D721Med (cell line): ENCODE data around the gene SLC39A11.
A peak's percentile ranks its signal among the peaks of the same experiment; 100 is the strongest.
"Not testable (repeated sequence)": the region's sequence is repeated elsewhere in the genome, so short reads cannot be mapped to it uniquely, and the experiment has no call there.

Experiments
- DNase-seq: peaks from one replicate; pipeline ENCODE4 v3.0.0; 2011; ENCODE audit warnings: low spot score; ENCODE audit not compliant: insufficient read length
- FAIRE-seq: peaks from 2 replicates; lab custom pipeline; 2011; peaks lifted over from hg19 to GRCh38; lab: Jason Lieb, UNC
- TF ChIP-seq, protein P1 (sequence below): IDR thresholded peaks from 2 replicates; pipeline ENCODE4 v1.5.1; 2012; ENCODE audit warnings: mild to moderate bottlenecking, control low read depth; ENCODE audit not compliant: insufficient read depth; ENCODE audit errors: missing control alignments

SLC39A11 gene

DNA sequence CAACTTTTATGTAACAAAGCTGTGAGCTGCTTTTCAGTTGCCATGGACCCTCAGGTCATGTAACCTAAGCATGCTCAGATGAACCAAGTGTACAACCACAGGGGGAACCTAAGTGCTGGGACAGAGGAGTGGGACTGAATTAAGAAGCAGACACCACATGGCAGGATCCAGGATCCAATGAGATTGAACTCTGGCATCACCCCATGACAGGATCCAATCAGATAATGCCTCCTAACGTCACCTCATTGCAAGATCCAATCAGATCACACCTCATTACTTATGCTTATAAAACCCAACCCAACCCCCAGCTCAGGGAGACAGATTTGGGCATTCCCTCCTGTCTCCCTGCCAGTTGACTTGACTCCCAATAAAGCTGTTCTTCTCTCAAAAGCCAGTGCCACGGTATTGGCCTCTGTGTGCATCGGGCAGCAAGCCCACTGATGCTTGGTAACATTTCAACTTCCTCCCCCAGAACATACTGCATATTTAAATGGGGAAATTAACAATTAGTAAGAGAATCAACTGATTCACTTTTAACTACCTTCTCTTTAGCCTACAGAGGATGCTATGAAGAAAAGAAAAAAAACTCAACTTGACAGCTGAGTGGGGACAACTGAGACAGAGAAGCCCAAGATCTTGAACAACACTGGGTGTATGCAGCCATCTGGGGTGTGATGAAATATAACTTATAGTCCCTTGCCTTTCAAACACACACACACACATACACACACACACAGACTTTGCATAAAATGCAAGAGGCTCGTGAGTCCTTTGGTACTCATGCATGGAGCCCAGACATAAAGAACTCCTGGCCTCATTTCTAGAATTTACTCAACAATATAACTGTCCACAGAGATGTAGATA lies 148.4 kb downstream of the SLC39A11 start:
- FAIRE-seq (peak; percentile 92), DNase-seq (no peak)
- TF ChIP-seq, protein P1, sequence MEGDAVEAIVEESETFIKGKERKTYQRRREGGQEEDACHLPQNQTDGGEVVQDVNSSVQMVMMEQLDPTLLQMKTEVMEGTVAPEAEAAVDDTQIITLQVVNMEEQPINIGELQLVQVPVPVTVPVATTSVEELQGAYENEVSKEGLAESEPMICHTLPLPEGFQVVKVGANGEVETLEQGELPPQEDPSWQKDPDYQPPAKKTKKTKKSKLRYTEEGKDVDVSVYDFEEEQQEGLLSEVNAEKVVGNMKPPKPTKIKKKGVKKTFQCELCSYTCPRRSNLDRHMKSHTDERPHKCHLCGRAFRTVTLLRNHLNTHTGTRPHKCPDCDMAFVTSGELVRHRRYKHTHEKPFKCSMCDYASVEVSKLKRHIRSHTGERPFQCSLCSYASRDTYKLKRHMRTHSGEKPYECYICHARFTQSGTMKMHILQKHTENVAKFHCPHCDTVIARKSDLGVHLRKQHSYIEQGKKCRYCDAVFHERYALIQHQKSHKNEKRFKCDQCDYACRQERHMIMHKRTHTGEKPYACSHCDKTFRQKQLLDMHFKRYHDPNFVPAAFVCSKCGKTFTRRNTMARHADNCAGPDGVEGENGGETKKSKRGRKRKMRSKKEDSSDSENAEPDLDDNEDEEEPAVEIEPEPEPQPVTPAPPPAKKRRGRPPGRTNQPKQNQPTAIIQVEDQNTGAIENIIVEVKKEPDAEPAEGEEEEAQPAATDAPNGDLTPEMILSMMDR: no peak

DNA sequence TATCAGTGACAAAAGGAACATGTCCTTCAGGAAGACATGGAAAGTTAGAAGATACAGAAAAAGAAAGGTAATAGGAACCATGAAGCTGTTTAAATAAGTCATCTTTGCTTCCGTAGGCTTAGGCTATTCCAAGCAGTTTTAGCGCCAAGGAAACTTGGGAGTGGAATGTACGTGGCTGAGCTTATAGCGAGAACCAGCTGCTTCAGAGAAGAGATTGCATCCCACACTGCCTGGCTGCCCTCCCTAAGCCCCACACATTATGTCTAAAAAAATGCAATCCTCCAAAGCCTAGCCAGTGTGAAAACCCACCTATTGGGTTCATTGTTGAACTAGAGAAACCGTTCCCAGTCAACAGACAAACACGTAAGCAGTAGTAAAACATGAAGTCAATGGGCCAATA lies 149.9 kb downstream of the SLC39A11 start:
- DNase-seq (no peak), FAIRE-seq (peak; percentile 68)
- TF ChIP-seq, protein P1: no peak

DNA sequence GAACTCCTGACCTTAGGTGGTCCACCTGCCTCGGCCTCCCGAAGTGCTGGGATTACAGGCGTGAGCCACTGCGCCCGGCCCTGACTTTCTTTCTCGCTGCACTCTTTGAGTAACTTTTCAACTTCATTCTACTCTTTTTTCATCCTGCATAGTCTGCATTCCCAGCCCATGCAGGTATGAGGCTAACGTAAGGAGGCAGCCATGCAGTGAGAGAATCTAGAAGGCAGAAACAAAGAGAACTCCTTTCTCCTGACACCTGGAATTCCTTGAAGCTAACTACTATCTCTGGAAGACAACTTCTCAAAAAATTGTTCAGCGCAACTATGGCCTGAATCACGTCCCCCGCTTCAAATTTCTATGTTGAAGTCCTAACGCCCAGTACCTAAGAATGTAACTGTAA lies 152.0 kb downstream of the SLC39A11 start:
- FAIRE-seq: no peak
- TF ChIP-seq, protein P1: no peak

DNA sequence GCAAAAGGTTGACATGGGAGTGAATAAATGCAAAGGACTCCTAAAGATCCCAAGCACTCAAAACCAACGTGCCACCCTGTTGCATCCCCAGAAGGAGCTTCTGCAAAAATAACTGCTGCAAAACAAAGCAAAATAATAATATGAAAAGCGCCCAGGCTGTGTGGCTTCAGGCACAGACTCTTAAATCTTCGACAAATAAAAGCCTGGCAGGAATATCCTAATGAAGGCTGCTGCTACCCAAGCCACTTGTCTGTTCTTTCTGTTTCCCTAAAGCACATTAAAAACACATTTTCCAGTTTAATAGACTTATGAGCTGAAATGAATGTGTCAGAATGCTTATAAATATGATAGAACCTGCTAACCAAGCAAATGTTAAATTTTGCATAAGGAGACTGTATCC lies 154.0 kb downstream of the SLC39A11 start:
- DNase-seq: no peak
- FAIRE-seq: no peak
- TF ChIP-seq, protein P1: no peak

More for the DNA sequence above, 152.0 kb downstream of the SLC39A11 start:
- no peak for DNase-seq

DNA sequence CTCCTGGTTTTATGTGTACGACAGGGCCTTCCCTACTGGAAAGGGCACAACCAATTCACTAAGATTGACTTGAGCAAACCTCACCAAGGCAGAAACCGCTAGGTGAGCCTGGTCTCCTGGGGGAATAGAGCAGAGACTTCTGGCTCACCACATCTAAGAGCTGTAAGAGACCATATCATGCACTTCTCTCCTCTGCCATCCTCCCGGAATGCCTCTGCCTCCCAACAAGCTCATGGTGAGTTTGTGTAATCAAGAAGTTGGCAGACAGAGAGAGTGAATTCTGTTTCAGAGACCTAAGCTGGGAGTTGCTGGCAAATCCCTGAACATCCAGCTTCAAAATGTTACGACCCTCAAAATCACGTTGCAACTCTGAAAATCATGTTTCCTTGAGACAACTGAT lies 154.8 kb downstream of the SLC39A11 start:
- DNase-seq: no peak
- FAIRE-seq: no peak
- TF ChIP-seq, protein P1: no peak

DNA sequence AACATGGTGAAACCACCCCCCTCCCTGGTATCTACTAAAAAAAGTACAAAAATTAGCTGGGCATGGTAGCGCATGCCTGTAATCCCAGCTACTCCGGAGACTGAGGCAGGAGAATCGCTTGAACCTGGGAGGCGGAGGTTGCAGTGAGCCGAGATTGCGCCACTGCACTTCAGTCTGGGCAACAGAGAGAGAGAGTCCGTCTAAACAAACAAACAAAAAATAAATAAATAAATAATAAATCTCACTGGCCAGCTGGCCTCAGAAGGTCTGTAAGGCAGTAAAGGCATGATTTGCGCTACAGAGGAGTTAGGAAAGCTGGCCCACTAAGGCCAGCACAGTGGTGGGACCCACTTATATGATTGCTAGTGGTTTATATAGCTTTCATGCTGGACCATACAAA lies 155.2 kb downstream of the SLC39A11 start:
- FAIRE-seq: not testable (repeated sequence)

DNA sequence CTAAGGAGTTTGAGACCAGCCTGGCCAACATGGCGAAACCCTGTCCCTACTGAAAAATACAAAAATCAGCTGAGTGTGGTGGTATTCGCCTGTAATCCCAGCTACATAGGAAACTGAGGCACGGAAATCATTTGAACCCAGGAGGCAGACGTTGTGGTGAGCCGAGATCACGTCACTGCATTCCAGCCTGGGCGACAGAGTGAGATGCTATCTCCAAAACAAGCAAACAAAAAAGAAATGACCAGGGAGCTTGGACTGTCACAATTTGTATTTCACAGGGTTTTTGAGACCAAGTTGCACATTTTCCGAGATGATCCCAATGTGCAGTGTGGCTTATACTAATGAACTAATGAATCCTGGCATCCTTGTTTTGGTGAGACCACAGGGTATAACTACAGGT lies 156.5 kb downstream of the SLC39A11 start:
- no peak for DNase-seq
- FAIRE-seq: no peak
- TF ChIP-seq, protein P1: no peak

More for the DNA sequence above, 155.2 kb downstream of the SLC39A11 start:
- DNase-seq: not testable (repeated sequence)

DNA sequence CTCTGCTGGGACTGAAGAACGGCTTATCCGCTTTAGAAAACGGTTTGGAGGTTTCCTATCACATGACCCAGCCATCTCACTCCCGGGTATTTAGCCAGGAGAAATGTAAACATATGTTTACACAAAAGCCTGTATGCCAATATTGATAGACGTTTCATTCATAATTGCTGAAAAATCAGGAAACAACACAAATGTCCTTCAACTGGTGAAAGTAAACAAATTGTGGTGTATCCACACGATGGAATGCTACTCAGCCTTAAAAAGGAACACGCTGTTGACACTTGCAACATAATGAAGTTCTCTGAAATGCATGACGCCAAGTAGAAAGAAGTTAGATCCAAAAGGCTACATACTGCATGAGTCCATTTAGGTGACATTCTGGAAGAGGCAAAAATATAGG lies 157.6 kb downstream of the SLC39A11 start:
- TF ChIP-seq, protein P1: no peak
- FAIRE-seq (peak; percentile 71), DNase-seq (no peak)
